HL-60 (cell line): ENCODE measurements around the gene SLC39A9.

Source experiments
- GABPA ChIP-seq: IDR thresholded peaks from 2 replicates; pipeline ENCODE4 v1.6.1; 2012; ENCODE audit warnings: low read depth
- TF ChIP-seq, protein P1 (sequence below): IDR thresholded peaks from one replicate; pipeline ENCODE4 v1.5.1; 2011; ENCODE audit warnings: low read length, control low read depth, inconsistent platforms; ENCODE audit not compliant: insufficient read depth

DNA sequence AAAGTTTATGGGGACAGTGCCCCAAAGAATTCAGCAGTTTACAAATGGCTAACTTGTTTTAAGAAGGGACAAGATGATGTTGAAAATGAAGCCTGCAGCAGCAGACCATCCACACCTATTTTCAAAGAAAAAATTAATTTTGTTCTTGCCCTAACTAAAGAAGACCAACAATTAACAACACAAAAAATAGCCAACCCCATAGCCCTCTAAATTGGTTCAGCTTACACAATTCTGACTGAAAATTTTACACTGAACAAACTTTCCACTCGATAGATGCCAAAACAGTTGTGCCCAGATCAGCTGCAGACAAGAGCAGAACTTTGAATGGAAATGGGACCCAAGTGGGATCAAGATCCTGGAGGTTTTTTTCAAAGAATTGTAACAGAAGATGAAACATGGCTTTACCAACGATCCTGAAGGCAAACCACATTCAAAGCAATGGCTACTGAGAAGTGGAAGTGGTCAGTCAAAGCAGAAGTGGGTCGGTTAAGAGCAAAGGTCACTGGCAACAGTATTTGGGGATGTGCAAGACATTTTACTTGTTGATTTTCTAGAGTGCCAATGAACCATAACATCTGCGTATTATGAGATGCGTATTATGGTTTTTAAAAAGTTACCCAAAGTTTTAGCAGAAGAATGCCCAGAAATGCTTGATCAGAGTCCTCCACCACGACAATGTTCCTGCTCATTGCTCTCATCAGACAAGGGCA, 30.0 kb downstream of the SLC39A9 start:
- TF ChIP-seq, protein P1, sequence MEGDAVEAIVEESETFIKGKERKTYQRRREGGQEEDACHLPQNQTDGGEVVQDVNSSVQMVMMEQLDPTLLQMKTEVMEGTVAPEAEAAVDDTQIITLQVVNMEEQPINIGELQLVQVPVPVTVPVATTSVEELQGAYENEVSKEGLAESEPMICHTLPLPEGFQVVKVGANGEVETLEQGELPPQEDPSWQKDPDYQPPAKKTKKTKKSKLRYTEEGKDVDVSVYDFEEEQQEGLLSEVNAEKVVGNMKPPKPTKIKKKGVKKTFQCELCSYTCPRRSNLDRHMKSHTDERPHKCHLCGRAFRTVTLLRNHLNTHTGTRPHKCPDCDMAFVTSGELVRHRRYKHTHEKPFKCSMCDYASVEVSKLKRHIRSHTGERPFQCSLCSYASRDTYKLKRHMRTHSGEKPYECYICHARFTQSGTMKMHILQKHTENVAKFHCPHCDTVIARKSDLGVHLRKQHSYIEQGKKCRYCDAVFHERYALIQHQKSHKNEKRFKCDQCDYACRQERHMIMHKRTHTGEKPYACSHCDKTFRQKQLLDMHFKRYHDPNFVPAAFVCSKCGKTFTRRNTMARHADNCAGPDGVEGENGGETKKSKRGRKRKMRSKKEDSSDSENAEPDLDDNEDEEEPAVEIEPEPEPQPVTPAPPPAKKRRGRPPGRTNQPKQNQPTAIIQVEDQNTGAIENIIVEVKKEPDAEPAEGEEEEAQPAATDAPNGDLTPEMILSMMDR: no peak
- no peak for TF ChIP-seq GABPA
